K562 (cell line): ENCODE measurements around the gene SPINK2. TPM values are rescaled to one million over a fixed set of nuclear protein-coding genes. Genes with fewer than 3 reads are reported as not detected.

Experiments
- ATAC-seq: fragments of 200-7000 bp; cut with Tn5 transposase; 3 replicates; pipeline ENCODE4 v1.9.1; 2020; ENCODE audit warnings: moderate library complexity
- BruUV-seq: library from RNA; stranded (reverse); fragments of 400-500 nt; replicated peaks from 2 replicates; lab custom pipeline; 2021; lab: Mats Ljungman, UMichigan
- CTCF ChIA-PET: fragments of 300-600 bp; formaldehyde crosslinking; extraction: SDS; loops from one replicate; lab custom pipeline; 2021; ENCODE audit warnings: low intra/inter-chr PET ratio; lab: Yijun Ruan, JAX
- POLR2A ChIA-PET: fragments of 300-600, 350-650 bp; sonication (Branson Sonifier 250); formaldehyde crosslinking; extraction: SDS; loops from one replicate; lab custom pipeline; 2021; ENCODE audit warnings: antibody characterized with exemption, inconsistent platforms; lab: Yijun Ruan, JAX
- DNase-seq, 4 experiments: peaks; one replicate each; pipeline versions ENCODE4 v3.0.0 to v3.0.0-alpha.2; 2011 to 2018; ENCODE audit warnings: low spot score in 3 of 4, mixed read lengths in 3 of 4; ENCODE audit errors: extremely low read depth in 1 of 4
- FAIRE-seq: peaks from 2 replicates; lab custom pipeline; 2011; peaks lifted over from hg19 to GRCh38; lab: Jason Lieb, UNC
- H2AFZ ChIP-seq: 2 replicates; pipeline ENCODE4 v1.6.0; 2011; ENCODE audit warnings: low read depth, low read length, control low read depth, inconsistent platforms
- H3K27ac ChIP-seq: fragments of 200-600 bp; 3 replicates; pipeline ENCODE4 v1.8.0; 2011; ENCODE audit warnings: low read depth, mild to moderate bottlenecking, control low read depth, inconsistent platforms, low read length, moderate library complexity, mixed read lengths; ENCODE audit errors: extremely low read depth
- H3K27me3 ChIP-seq, 2 experiments: fragments of 300-600 bp in 1 of 2; 2 replicates in 1 of 2; 3 replicates in 1 of 2; pipeline versions ENCODE4 v1.6.0 to v1.8.0; 2011; ENCODE audit warnings: inconsistent platforms in 2 of 2, low read length in 2 of 2, mild to moderate bottlenecking in 1 of 2, mixed read lengths in 1 of 2, moderate library complexity in 1 of 2; ENCODE audit not compliant: control insufficient read depth in 2 of 2, insufficient read depth in 2 of 2
- H3K36me3 ChIP-seq: fragments of 300-600 bp; 3 replicates; pipeline ENCODE4 v1.8.0; 2011; ENCODE audit warnings: mild to moderate bottlenecking, low read length, inconsistent platforms; ENCODE audit not compliant: control insufficient read depth, insufficient read depth
- H3K4me1 ChIP-seq, 2 experiments: fragments of 200-600 bp in 1 of 2; replicated peaks in 1 of 2; 2 replicates in 1 of 2; 3 replicates in 1 of 2; pipeline versions ENCODE4 v1.5.1 to v1.8.0; 2011; ENCODE audit warnings: inconsistent platforms in 2 of 2, low read length in 2 of 2, mild to moderate bottlenecking in 1 of 2, mixed read lengths in 1 of 2, moderate library complexity in 1 of 2; ENCODE audit not compliant: control insufficient read depth in 2 of 2, insufficient read depth in 2 of 2
- H3K4me2 ChIP-seq: 2 replicates; pipeline ENCODE4 v1.6.1; 2011; ENCODE audit warnings: low read length, control low read depth, inconsistent platforms, mixed read lengths; ENCODE audit not compliant: insufficient read depth
- H3K4me3 ChIP-seq: fragments of 200-600 bp; sonication (generic), shearing (Covaris generic); 2 replicates; pipeline ENCODE4 v1.5.1; 2016; ENCODE audit warnings: control low read depth, inconsistent platforms
- H3K79me2 ChIP-seq: fragments of 200-600 bp; 3 replicates; pipeline ENCODE4 v1.8.0; 2011; ENCODE audit warnings: low read length, inconsistent platforms; ENCODE audit not compliant: control insufficient read depth, insufficient read depth
- H3K9ac ChIP-seq, 2 experiments: 2 replicates each; pipeline versions ENCODE4 v1.6.0 to v1.6.1; 2011; ENCODE audit warnings: low read depth in 2 of 2, low read length in 2 of 2, control low read depth in 1 of 2, inconsistent platforms in 1 of 2, mild to moderate bottlenecking in 1 of 2, mixed read lengths in 1 of 2; ENCODE audit not compliant: insufficient read depth in 1 of 2
- H3K9me1 ChIP-seq: one replicate; pipeline ENCODE4 v1.6.0; 2011; ENCODE audit warnings: inconsistent platforms, mild to moderate bottlenecking, low read length, moderate library complexity; ENCODE audit not compliant: control insufficient read depth, insufficient read depth
- H3K9me3 ChIP-seq: replicated peaks from 2 replicates; pipeline ENCODE4 v1.5.1; 2011; ENCODE audit warnings: low read depth, low read length, inconsistent platforms; ENCODE audit not compliant: control insufficient read depth, insufficient read depth
- H4K20me1 ChIP-seq: replicated peaks from 2 replicates; pipeline ENCODE4 v1.6.1; 2011; ENCODE audit warnings: low read length, inconsistent platforms, mixed read lengths; ENCODE audit not compliant: control insufficient read depth, insufficient read depth
- BCOR ChIP-seq: fragments of 450-650 bp; IDR thresholded peaks from 2 replicates; pipeline ENCODE4 v1.6.1; 2016
- CCAR2 ChIP-seq: fragments of 200-400 bp; formaldehyde crosslinking; IDR thresholded peaks from 2 replicates; pipeline ENCODE4 v1.6.1; 2017; ENCODE audit warnings: mild to moderate bottlenecking, low read depth, low read length
- HOMEZ ChIP-seq: fragments of 250-450 bp; sonication (Bioruptor Pico); IDR thresholded peaks from 2 replicates; pipeline ENCODE4 v1.4.0; 2020; ENCODE audit warnings: mild to moderate bottlenecking, moderate library complexity
- KAT7 ChIP-seq: sonication (generic); formaldehyde crosslinking; IDR thresholded peaks from 2 replicates; pipeline ENCODE4 v1.8.0; 2022; ENCODE audit warnings: missing genetic modification reagents, mild to moderate bottlenecking, borderline replicate concordance
- PKNOX1 ChIP-seq: fragments of 450-650 bp; IDR thresholded peaks from 2 replicates; pipeline ENCODE4 v1.6.1; 2016
- PRPF4 ChIP-seq: fragments of 200-400 bp; formaldehyde crosslinking; IDR thresholded peaks from one replicate; pipeline ENCODE4 v1.6.1; 2017; ENCODE audit warnings: low read length, low read depth, mild to moderate bottlenecking; ENCODE audit not compliant: insufficient read depth, poor library complexity, severe bottlenecking
- ZFP30 ChIP-seq: fragments of 250-450 bp; sonication (Bioruptor Pico); IDR thresholded peaks from 2 replicates; pipeline ENCODE4 v1.8.0; 2022; ENCODE audit warnings: moderate library complexity, mild to moderate bottlenecking, inconsistent platforms, borderline replicate concordance
- WGBS: fragments of 100-300 bp; shearing (Covaris generic); methylation state at CpG from one replicate; pipeline ENCODE4 v1.1.6; 2016; ENCODE audit warnings: low coverage, mixed read lengths; ENCODE audit not compliant: insufficient coverage; ENCODE audit errors: missing lambda C conversion rate; 5-methylcytosine and 5-hydroxymethylcytosine counted together
- in situ Hi-C: fragments of 300-500 bp; cut with MboI; formaldehyde crosslinking; loops from 4 replicates; pipeline ENCODE4 v1.15.0; 2018; ENCODE audit warnings: inconsistent platforms, mixed read lengths
- intact Hi-C: fragments of 100-400 bp; cut with micrococcal nuclease; formaldehyde crosslinking; loops from 2 replicates; pipeline ENCODE4 v1.14.2; 2022
- polyA plus RNA-seq, 8 experiments: library from polyadenylated mRNA; depleted of rRNA in 4 of 8; stranded (reverse) in 5 of 8; unstranded in 3 of 8; fragments of >200 nt; fragmentation: Nextera tagmentation in 2 of 8; fragmentation: Illumina TruSeq in 1 of 8; extraction: Ambion mirVana in 2 of 8; extraction: Trizol in 1 of 8; gene quantifications; 2 replicates each; pipeline versions ENCODE4 v1.2.1 to v1.2.3, GENCODE V29; 2011 to 2014; ENCODE audit warnings: inconsistent platforms in 1 of 8, missing spikeins in 1 of 8
- total RNA-seq, 7 experiments: library from RNA; depleted of rRNA in 6 of 7; stranded (reverse); fragments of >200 nt in 6 of 7; fragmentation: Illumina TruSeq in 2 of 7; extraction: Trizol in 2 of 7; gene quantifications; 2 replicates each; pipeline versions ENCODE4 v1.2.1 to v1.2.3, GENCODE V29; 2011 to 2021; ENCODE audit warnings: low replicate concordance in 1 of 7

The SPINK2 gene
- total and polyA plus RNA-seq, 9 of the 15 experiments (the other 6 are each of a cell fraction or from before 2014, with no cell fraction given) = not detected

- Histone ChIP-seq H3K27ac (no peak overlapping the region), H3K9me1 (no peaks in the 10 kb centered on the region), H4K20me1 (no peaks in the 10 kb centered on the region), H3K79me2 (no peaks in the 10 kb centered on the region), H3K9me3 (no peaks in the 10 kb centered on the region), H3K4me3 (no peak overlapping the region), H3K36me3 (no peaks in the 10 kb centered on the region), H3K4me2 (no peak overlapping the region), H3K4me1 (no peaks in the 10 kb centered on the region), H2AFZ (no peak overlapping the region), H3K9ac (no peak overlapping the region), H3K27me3 (peaks cover 3 to 18% of the 10 kb centered on the region in 2 experiments; a peak in 4 of 5 replicates)
- no peak for TF ChIP-seq PKNOX1
- no peak for TF ChIP-seq BCOR
- TF ChIP-seq ZFP30 = no peak
- TF ChIP-seq CCAR2 = no peak
- no peak for TF ChIP-seq HOMEZ
- TF ChIP-seq PRPF4 = no peak
- TF ChIP-seq KAT7 (CRISPR knock-in tag) = no peak
- ChIA-PET POLR2A (interaction anchor here (0.6 to 1.4 kb wide), 2 partner anchors 11 to 16 kb away, joined by 3 read pairs; no protein-coding TSS in a partner anchor), CTCF (no interaction called here)
- WGBS = 3% methylated on average over 3 of the region's 3 CpGs
- no peak for FAIRE-seq
- BruUV-seq = no TSS peak
- intact Hi-C loops = no loop called here
- in situ Hi-C loops = no loop called here
- no peak for DNase-seq
- no peak; the same call in 1 of the 3 replicates for ATAC-seq
These were observed 53.2 kb downstream of the SPINK2 start for GRCh38 chr4:56768316-56768715.
